KMS-11 (cell line): ENCODE measurements around the gene MIEN1.
A peak's percentile ranks its signal among the peaks of the same experiment; 100 is the strongest.

ENCODE experiments used
- H2AFZ ChIP-seq: fragments of 200-600 bp; sonication (generic); 2 replicates; pipeline ENCODE4 v1.6.1; 2016; ENCODE audit warnings: antibody characterized with exemption, mixed run types, low read depth
- H3K27ac ChIP-seq: fragments of 200-600 bp; sonication (generic); 2 replicates; pipeline ENCODE4 v1.6.1; 2016; ENCODE audit warnings: mild to moderate bottlenecking, mixed run types
- H3K27me3 ChIP-seq: fragments of 200-600 bp; sonication (generic); 2 replicates; pipeline ENCODE4 v1.6.1; 2017; ENCODE audit warnings: mild to moderate bottlenecking, low read depth, mixed run types, moderate library complexity; ENCODE audit not compliant: insufficient read depth
- H3K36me3 ChIP-seq: fragments of 200-600 bp; sonication (generic); 2 replicates; pipeline ENCODE4 v1.6.1; 2017; ENCODE audit warnings: mild to moderate bottlenecking, mixed run types; ENCODE audit not compliant: insufficient read depth
- H3K4me1 ChIP-seq: fragments of 200-600 bp; sonication (generic); 2 replicates; pipeline ENCODE4 v1.6.1; 2016; ENCODE audit warnings: mild to moderate bottlenecking, low read depth, mixed run types; ENCODE audit not compliant: poor library complexity, severe bottlenecking
- H3K4me2 ChIP-seq: fragments of 200-600 bp; sonication (generic); 2 replicates; pipeline ENCODE4 v1.7.0; 2016; ENCODE audit warnings: mild to moderate bottlenecking, mixed run types
- H3K4me3 ChIP-seq: fragments of 200-600 bp; sonication (generic); IDR thresholded peaks from 2 replicates; pipeline ENCODE4 v1.6.1; 2017; ENCODE audit warnings: low read depth, low read length, mixed read lengths; ENCODE audit not compliant: insufficient read depth
- H3K79me2 ChIP-seq: fragments of 200-600 bp; sonication (generic); 2 replicates; pipeline ENCODE4 v1.6.1; 2016; ENCODE audit warnings: low read depth, mixed run types; ENCODE audit not compliant: insufficient read depth
- H3K9ac ChIP-seq: fragments of 200-600 bp; sonication (generic); 2 replicates; pipeline ENCODE4 v1.6.1; 2016; ENCODE audit warnings: mild to moderate bottlenecking, mixed run types
- H4K20me1 ChIP-seq: fragments of 200-600 bp; sonication (generic); 2 replicates; pipeline ENCODE4 v1.6.1; 2016; ENCODE audit warnings: mild to moderate bottlenecking, mixed run types; ENCODE audit not compliant: insufficient read depth
- TF ChIP-seq, protein P1 (sequence below): fragments of 200-600 bp; sonication (generic); conservative IDR thresholded peaks from 2 replicates; pipeline ENCODE4 v1.6.1; 2017; ENCODE audit warnings: low read depth, mild to moderate bottlenecking, antibody characterized with exemption, low read length, moderate library complexity, mixed read lengths

The MIEN1 gene

DNA sequence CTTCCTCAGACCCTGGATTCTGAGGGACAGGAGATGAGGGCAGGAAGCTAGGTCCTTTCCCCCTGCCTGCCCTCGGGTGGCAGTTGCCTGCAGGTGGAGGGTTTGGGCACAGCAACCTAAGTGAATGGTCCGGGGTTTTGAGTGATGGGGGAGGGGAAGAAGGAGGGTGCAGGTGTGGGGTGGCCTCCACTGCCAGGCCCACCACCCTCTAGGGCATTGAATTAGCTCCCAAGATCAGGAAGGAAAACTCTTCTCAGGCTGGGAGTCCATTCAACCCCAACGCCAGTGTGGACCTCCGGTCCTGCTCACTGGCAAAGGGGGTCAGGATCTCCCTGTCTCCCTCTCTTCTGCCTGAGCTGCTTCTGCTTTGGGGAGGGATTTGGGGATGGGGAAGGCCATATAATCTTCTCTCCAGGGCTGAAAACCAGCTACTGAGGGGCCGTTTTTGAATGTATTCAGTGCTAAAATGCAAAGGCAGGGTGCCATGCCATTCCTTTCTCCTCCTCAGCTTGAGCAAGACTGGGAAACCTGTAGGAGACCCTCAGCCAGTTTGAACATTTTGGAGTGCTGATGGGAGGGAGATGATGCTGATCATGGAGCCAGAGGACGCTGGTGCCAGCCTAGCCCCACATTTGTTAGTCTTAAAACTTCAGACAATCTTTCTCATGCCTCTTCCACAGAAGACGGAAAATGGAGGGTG, 26.2 kb upstream of the MIEN1 start:
- Histone ChIP-seq H3K27me3 (no peaks in the 10 kb centered on the region), H3K4me1 (peaks cover 88% of the 10 kb centered on the region), H3K36me3 (no peaks in the 10 kb centered on the region), H3K9ac (peak overlapping the region; percentile 91), H3K4me2 (peak overlapping the region; percentile 99), H3K27ac (peak overlapping the region; percentile 98), H3K4me3 (no peak overlapping the region), H3K79me2 (peaks cover 16% of the 10 kb centered on the region; the same call in 1 of the 2 replicates), H4K20me1 (no peaks in the 10 kb centered on the region), H2AFZ (no peak overlapping the region)
- TF ChIP-seq, protein P1, sequence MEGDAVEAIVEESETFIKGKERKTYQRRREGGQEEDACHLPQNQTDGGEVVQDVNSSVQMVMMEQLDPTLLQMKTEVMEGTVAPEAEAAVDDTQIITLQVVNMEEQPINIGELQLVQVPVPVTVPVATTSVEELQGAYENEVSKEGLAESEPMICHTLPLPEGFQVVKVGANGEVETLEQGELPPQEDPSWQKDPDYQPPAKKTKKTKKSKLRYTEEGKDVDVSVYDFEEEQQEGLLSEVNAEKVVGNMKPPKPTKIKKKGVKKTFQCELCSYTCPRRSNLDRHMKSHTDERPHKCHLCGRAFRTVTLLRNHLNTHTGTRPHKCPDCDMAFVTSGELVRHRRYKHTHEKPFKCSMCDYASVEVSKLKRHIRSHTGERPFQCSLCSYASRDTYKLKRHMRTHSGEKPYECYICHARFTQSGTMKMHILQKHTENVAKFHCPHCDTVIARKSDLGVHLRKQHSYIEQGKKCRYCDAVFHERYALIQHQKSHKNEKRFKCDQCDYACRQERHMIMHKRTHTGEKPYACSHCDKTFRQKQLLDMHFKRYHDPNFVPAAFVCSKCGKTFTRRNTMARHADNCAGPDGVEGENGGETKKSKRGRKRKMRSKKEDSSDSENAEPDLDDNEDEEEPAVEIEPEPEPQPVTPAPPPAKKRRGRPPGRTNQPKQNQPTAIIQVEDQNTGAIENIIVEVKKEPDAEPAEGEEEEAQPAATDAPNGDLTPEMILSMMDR, result no peak

DNA sequence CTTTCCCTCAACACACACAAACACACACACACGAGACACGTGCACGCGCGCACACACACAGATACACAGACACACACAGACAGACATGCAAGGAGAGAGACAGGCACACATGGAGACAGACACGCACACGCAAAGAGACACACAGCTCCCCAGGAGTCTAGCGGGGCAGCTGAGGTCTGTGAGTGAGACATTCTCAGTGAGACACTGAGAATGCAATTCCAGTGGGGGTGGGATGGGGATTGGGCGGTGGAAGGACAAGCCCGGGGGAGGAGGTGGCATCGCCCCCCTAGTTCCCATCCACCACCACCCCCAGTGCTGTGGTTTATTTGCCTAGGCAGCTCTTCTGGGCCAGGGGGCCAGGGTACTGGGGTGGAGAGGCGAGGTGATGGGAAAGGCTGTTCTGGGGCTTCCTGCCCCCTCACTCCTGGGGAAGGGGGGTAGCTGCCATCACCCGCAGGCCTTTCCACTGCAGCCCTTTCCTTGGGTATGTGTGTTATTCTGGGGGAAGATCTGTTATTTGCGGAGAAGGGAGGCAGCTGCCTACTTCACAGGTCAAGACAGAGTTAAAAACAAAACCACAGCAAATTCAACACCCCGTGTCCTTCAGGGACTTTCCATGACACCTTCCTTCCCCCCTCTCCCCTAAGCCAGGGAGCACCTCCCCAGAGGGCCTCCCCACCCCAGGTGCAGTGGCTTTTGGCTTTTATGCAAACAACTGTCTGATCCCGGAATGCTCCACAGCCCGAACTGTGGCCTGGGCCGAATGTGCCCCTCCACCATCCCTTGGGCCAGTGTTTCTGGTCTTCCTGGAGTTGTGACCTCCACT, 25.4 kb upstream of the MIEN1 start:
- H3K9ac ChIP-seq, result peak overlapping the region; percentile 91
- peaks cover 80% of the 10 kb centered on the region for H3K4me1 ChIP-seq
- peak overlapping the region; percentile 98 for H3K27ac ChIP-seq
- no peaks in the 10 kb centered on the region for H4K20me1 ChIP-seq
- TF ChIP-seq, protein P1, result no peak; the same call in 1 of the 2 replicates
- no peaks in the 10 kb centered on the region for H3K36me3 ChIP-seq
- H3K4me3 ChIP-seq, result no peak overlapping the region
- no peaks in the 10 kb centered on the region for H3K27me3 ChIP-seq
- H2AFZ ChIP-seq, result no peak overlapping the region
- peaks cover 11% of the 10 kb centered on the region; the same call in 1 of the 2 replicates for H3K79me2 ChIP-seq
- peak overlapping the region; percentile 99 for H3K4me2 ChIP-seq

DNA sequence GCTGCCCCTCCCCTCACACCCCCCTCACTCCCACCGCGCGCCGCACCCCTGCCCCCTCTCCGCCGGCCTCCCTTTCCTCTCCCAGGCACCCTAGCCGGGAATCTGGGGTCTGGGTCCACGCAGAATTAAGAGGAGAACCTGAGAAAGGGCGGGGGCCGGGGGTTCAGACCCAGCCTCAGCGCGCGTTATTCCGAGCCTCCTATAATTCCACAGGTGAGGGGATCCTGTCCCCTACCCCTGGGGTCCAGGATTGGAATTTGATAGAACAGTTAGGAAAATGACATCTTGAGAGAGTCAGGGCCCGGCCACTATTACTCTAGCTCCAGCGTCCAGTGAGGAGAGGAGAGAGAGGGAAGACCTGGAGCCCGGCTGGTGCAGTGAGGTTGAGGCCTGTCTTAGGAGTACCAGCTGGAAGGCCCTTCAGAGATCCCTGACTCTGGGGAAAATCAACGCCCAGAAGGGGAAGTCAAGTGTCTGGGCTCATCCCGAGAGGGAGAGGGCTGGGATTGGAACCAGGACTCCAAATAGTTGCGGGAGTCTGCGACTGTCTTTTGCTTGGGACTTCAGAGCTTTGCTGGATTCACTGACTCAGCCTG, 24.7 kb upstream of the MIEN1 start:
- H2AFZ ChIP-seq, result no peak overlapping the region
- TF ChIP-seq, protein P1, result no peak
- H3K9ac ChIP-seq, result peak overlapping the region; percentile 91

DNA sequence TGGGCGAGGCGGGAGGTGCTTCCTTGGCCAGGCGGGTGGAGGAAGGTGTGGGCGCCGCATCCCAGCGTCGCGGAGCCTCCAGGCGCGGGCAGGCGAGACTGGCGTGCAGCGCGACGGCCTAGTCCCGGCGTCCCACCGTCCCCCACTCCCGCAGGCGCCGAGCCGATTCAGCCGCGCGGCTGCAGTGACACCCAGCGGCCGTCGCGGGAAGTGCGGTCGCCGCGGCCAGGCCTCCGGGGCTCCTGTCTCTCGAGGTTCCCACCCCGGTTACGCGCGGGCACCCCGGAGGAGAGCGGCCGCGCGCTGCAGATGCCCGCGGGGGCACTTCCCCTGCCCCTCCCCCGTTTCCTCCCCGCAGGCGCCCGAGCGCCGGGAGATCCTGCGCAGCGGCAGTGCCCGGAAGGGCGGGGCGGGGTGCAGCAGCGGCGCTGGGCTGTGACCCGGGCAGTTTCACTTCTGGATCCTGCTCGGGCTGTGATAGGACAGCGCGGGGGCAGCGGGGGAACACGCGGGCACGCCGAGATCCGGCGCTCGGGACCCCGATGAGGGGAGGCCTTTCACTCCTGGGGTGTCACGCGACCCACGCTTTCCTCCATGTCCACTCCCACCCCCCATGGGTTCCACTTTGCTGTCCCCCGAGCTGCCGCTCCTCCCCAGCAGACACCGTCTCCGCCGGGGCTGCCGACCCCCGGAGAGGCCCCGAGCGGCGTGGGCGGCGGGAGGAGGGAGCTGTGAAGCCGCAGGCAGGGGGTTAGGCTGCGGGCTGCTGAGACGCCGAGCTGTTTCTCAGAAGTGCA, 24.0 kb upstream of the MIEN1 start:
- no peaks in the 10 kb centered on the region for H4K20me1 ChIP-seq
- peaks cover 6% of the 10 kb centered on the region; the same call in 1 of the 2 replicates for H3K79me2 ChIP-seq
- TF ChIP-seq, protein P1, result peak; percentile 63
- H3K27me3 ChIP-seq, result no peaks in the 10 kb centered on the region
- peak overlapping the region; percentile 99 for H3K4me2 ChIP-seq
- H2AFZ ChIP-seq, result peak overlapping the region; percentile 28; the same call in 1 of the 2 replicates
- peaks cover 66% of the 10 kb centered on the region for H3K4me1 ChIP-seq
- peak overlapping the region; percentile 98 for H3K27ac ChIP-seq
- H3K36me3 ChIP-seq, result no peaks in the 10 kb centered on the region
- peak overlapping the region; percentile 91 for H3K9ac ChIP-seq
- H3K4me3 ChIP-seq, result no peak overlapping the region

More for the DNA sequence above, 24.7 kb upstream of the MIEN1 start:
- H4K20me1 ChIP-seq, result no peaks in the 10 kb centered on the region
- H3K79me2 ChIP-seq, result peaks cover 6% of the 10 kb centered on the region; the same call in 1 of the 2 replicates
- H3K27ac ChIP-seq, result peak overlapping the region; percentile 98
- H3K36me3 ChIP-seq, result no peaks in the 10 kb centered on the region
- no peak overlapping the region for H3K4me3 ChIP-seq
- peak overlapping the region; percentile 99 for H3K4me2 ChIP-seq
- peaks cover 73% of the 10 kb centered on the region for H3K4me1 ChIP-seq
- H3K27me3 ChIP-seq, result no peaks in the 10 kb centered on the region
